DND-41 (cell line): ENCODE data around the gene TSHZ3.

ENCODE experiments used
- EZH2 ChIP-seq: IDR thresholded peaks from 3 replicates; pipeline ENCODE4 v1.6.1; 2012; ENCODE audit warnings: borderline replicate concordance, low read depth, mild to moderate bottlenecking, moderate library complexity, low read length, inconsistent platforms; ENCODE audit not compliant: severe bottlenecking
- TF ChIP-seq, protein P1 (sequence below): IDR thresholded peaks from 2 replicates; pipeline ENCODE4 v1.5.1; 2012; ENCODE audit warnings: borderline replicate concordance, low read length, moderate library complexity, mild to moderate bottlenecking; ENCODE audit not compliant: poor library complexity, severe bottlenecking; ENCODE audit errors: extremely low read depth

GRCh38 chr19:31313291-31314030, 35.8 kb downstream of the TSHZ3 start:
- TF ChIP-seq, protein P1, sequence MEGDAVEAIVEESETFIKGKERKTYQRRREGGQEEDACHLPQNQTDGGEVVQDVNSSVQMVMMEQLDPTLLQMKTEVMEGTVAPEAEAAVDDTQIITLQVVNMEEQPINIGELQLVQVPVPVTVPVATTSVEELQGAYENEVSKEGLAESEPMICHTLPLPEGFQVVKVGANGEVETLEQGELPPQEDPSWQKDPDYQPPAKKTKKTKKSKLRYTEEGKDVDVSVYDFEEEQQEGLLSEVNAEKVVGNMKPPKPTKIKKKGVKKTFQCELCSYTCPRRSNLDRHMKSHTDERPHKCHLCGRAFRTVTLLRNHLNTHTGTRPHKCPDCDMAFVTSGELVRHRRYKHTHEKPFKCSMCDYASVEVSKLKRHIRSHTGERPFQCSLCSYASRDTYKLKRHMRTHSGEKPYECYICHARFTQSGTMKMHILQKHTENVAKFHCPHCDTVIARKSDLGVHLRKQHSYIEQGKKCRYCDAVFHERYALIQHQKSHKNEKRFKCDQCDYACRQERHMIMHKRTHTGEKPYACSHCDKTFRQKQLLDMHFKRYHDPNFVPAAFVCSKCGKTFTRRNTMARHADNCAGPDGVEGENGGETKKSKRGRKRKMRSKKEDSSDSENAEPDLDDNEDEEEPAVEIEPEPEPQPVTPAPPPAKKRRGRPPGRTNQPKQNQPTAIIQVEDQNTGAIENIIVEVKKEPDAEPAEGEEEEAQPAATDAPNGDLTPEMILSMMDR = no peak
- no peak for TF ChIP-seq EZH2
